ENCODE measurements around the gene FHIP1A. TPM values are rescaled to one million over a fixed set of nuclear protein-coding genes. Genes with fewer than 3 reads are reported as not detected.

Gene FHIP1A
- total RNA-seq, 1 donor from 2014 or later = 13.9 TPM

GRCh38 chr4:151443752-151444151 is 34.8 kb downstream of the FHIP1A start:
- H3K27ac Mint-ChIP-seq = no peak overlapping the region
- H3K36me3 Mint-ChIP-seq = no peaks in the 10 kb centered on the region
- no peaks in the 10 kb centered on the region for H3K27me3 Mint-ChIP-seq (ENCODE audit: low read depth)
- TF ChIP-seq CTCF (IDR thresholded peaks at IDR 0.05; ENCODE audit: unreplicated experiment) = no peak
- no peak overlapping the region for H3K4me3 Mint-ChIP-seq
- no peaks in the 10 kb centered on the region for H3K4me1 Mint-ChIP-seq
- DNase-seq (ENCODE audit: low spot score in 2 of 2, unreplicated experiment in 2 of 2) = no peak
- H3K9me3 Mint-ChIP-seq = no peaks in the 10 kb centered on the region

- H3K27ac Mint-ChIP-seq = no peak overlapping the region
Measured at GRCh38 chr4:151446208-151446607, 37.2 kb downstream of the FHIP1A start.

GRCh38 chr4:151454513-151454912 is 45.5 kb downstream of the FHIP1A start:
- no peak for TF ChIP-seq CTCF (IDR thresholded peaks at IDR 0.05; ENCODE audit: unreplicated experiment)
- H3K4me1 Mint-ChIP-seq = peaks cover 21% of the 10 kb centered on the region
- no peak overlapping the region for H3K4me3 Mint-ChIP-seq
- H3K9me3 Mint-ChIP-seq = no peaks in the 10 kb centered on the region
- no peaks in the 10 kb centered on the region for H3K36me3 Mint-ChIP-seq
- no peak for DNase-seq (ENCODE audit: low spot score in 2 of 2, unreplicated experiment in 2 of 2)
- no peaks in the 10 kb centered on the region for H3K27me3 Mint-ChIP-seq (ENCODE audit: low read depth)
- no peak overlapping the region for H3K27ac Mint-ChIP-seq

More at GRCh38 chr4:151446208-151446607, 37.2 kb downstream of the FHIP1A start:
- H3K4me3 Mint-ChIP-seq = no peak overlapping the region
- no peak for DNase-seq (ENCODE audit: low spot score in 2 of 2, unreplicated experiment in 2 of 2)
- no peaks in the 10 kb centered on the region for H3K9me3 Mint-ChIP-seq
- no peaks in the 10 kb centered on the region for H3K27me3 Mint-ChIP-seq (ENCODE audit: low read depth)
- H3K36me3 Mint-ChIP-seq = no peaks in the 10 kb centered on the region
- TF ChIP-seq CTCF (IDR thresholded peaks at IDR 0.05; ENCODE audit: unreplicated experiment) = no peak
- H3K4me1 Mint-ChIP-seq = no peaks in the 10 kb centered on the region

GRCh38 chr4:151455212-151455611 is 46.2 kb downstream of the FHIP1A start:
- H3K4me3 Mint-ChIP-seq = no peak overlapping the region
- H3K9me3 Mint-ChIP-seq = no peaks in the 10 kb centered on the region
- no peaks in the 10 kb centered on the region for H3K27me3 Mint-ChIP-seq (ENCODE audit: low read depth)
- no peak for DNase-seq (ENCODE audit: low spot score in 2 of 2, unreplicated experiment in 2 of 2)
- H3K27ac Mint-ChIP-seq = no peak overlapping the region
- no peak for TF ChIP-seq CTCF (IDR thresholded peaks at IDR 0.05; ENCODE audit: unreplicated experiment)
- H3K4me1 Mint-ChIP-seq = peaks cover 26% of the 10 kb centered on the region
- H3K36me3 Mint-ChIP-seq = no peaks in the 10 kb centered on the region

- H3K4me3 Mint-ChIP-seq = no peak overlapping the region
- no peak for TF ChIP-seq CTCF (IDR thresholded peaks at IDR 0.05; ENCODE audit: unreplicated experiment)
- H3K27me3 Mint-ChIP-seq (ENCODE audit: low read depth) = no peaks in the 10 kb centered on the region
- H3K9me3 Mint-ChIP-seq = no peaks in the 10 kb centered on the region
- H3K4me1 Mint-ChIP-seq = peaks cover 50% of the 10 kb centered on the region
- no peak overlapping the region for H3K27ac Mint-ChIP-seq
- H3K36me3 Mint-ChIP-seq = no peaks in the 10 kb centered on the region
- DNase-seq (ENCODE audit: low spot score in 2 of 2, unreplicated experiment in 2 of 2) = no peak
Measured at GRCh38 chr4:151458148-151458547, 49.2 kb downstream of the FHIP1A start.

Other genes starting within 250 kb of the FHIP1A start
- not detected in 3 replicates for gene PRSS48, start 132.0 kb upstream of the FHIP1A start, total RNA-seq
- gene SH3D19, start 83.6 kb upstream of the FHIP1A start, total RNA-seq = 34.7 to 41.2 TPM (median 39.3 TPM) in 3 replicates

Data from mesothelial cell of epicardium (in vitro differentiated cells).